Mesenchymal stem cell (in vitro differentiated cells and primary cell): Measurements from ENCODE around the gene PNPLA2.

Experiments used
- DNase-seq: peaks from one replicate; pipeline ENCODE4 v3.0.0-alpha.2; 2013
- H2AFZ ChIP-seq: one replicate; pipeline ENCODE4 v1.6.1; 2013; ENCODE audit warnings: low read depth, mild to moderate bottlenecking, control low read depth, inconsistent platforms, low read length, moderate library complexity
- H2AK5ac ChIP-seq: 2 replicates; pipeline ENCODE4 v1.6.1; 2013; ENCODE audit warnings: low read length, moderate library complexity, mild to moderate bottlenecking, inconsistent platforms; ENCODE audit not compliant: severe bottlenecking
- H2BK120ac ChIP-seq: one replicate; pipeline ENCODE4 v1.6.1; 2013; ENCODE audit warnings: low read depth, mild to moderate bottlenecking, inconsistent platforms, low read length, moderate library complexity
- H2BK12ac ChIP-seq, 2 experiments: one replicate each; pipeline ENCODE4 v1.6.1; 2013; ENCODE audit warnings: inconsistent platforms in 2 of 2, low read length in 2 of 2, mild to moderate bottlenecking in 2 of 2, moderate library complexity in 2 of 2, control low read depth in 1 of 2
- H2BK15ac ChIP-seq: one replicate; pipeline ENCODE4 v1.6.1; 2013; ENCODE audit warnings: mild to moderate bottlenecking, low read depth, inconsistent platforms; ENCODE audit not compliant: poor library complexity, severe bottlenecking
- H2BK5ac ChIP-seq: 2 replicates; pipeline ENCODE4 v1.6.1; 2013; ENCODE audit warnings: low read depth, mild to moderate bottlenecking, low read length, control low read depth, inconsistent platforms; ENCODE audit not compliant: poor library complexity, severe bottlenecking
- H3K14ac ChIP-seq, 2 experiments: one replicate each; pipeline ENCODE4 v1.6.1; 2013; ENCODE audit warnings: inconsistent platforms in 2 of 2, low read length in 2 of 2, control low read depth in 1 of 2, mild to moderate bottlenecking in 1 of 2, moderate library complexity in 1 of 2
- H3K18ac ChIP-seq, 2 experiments: one replicate each; pipeline ENCODE4 v1.6.1; 2013; ENCODE audit warnings: inconsistent platforms in 2 of 2, low read length in 2 of 2, control low read depth in 1 of 2, low read depth in 1 of 2, mild to moderate bottlenecking in 1 of 2
- H3K23ac ChIP-seq, 2 experiments: one replicate each; pipeline ENCODE4 v1.6.1; 2013; ENCODE audit warnings: inconsistent platforms in 2 of 2, low read length in 2 of 2, mild to moderate bottlenecking in 2 of 2, moderate library complexity in 2 of 2, control low read depth in 1 of 2
- H3K27ac ChIP-seq: 2 replicates; pipeline ENCODE4 v1.5.1; 2013; ENCODE audit warnings: mild to moderate bottlenecking, moderate library complexity, low read length, control low read depth, inconsistent platforms; ENCODE audit not compliant: poor library complexity, severe bottlenecking
- H3K27me3 ChIP-seq, 2 experiments: 2 replicates each; pipeline versions ENCODE4 v1.6.1 to v1.7.0; 2013; ENCODE audit warnings: low read length in 2 of 2, mild to moderate bottlenecking in 2 of 2, moderate library complexity in 2 of 2, control low read depth in 1 of 2, inconsistent platforms in 1 of 2; ENCODE audit not compliant: control insufficient read depth in 1 of 2, insufficient read depth in 1 of 2
- H3K36me3 ChIP-seq, 2 experiments: 2 replicates each; pipeline versions ENCODE4 v1.6.1 to v1.7.0; 2013; ENCODE audit warnings: low read length in 2 of 2, control low read depth in 1 of 2, inconsistent platforms in 1 of 2, low read depth in 1 of 2, mild to moderate bottlenecking in 1 of 2; ENCODE audit not compliant: insufficient read depth in 2 of 2, control insufficient read depth in 1 of 2
- H3K4ac ChIP-seq, 2 experiments: one replicate each; pipeline ENCODE4 v1.6.1; 2013; ENCODE audit warnings: inconsistent platforms in 2 of 2, low read length in 2 of 2, mild to moderate bottlenecking in 2 of 2, moderate library complexity in 2 of 2, control low read depth in 1 of 2, low read depth in 1 of 2
- H3K4me1 ChIP-seq: 2 replicates; pipeline ENCODE4 v1.6.1; 2013; ENCODE audit warnings: low read depth, low read length, control low read depth; ENCODE audit not compliant: control insufficient read depth, insufficient read depth
- H3K4me2 ChIP-seq: 2 replicates; pipeline ENCODE4 v1.6.1; 2013; ENCODE audit warnings: low read length, mild to moderate bottlenecking, inconsistent platforms; ENCODE audit not compliant: poor library complexity, severe bottlenecking
- H3K4me3 ChIP-seq, 2 experiments: 2 replicates each; pipeline versions ENCODE4 v1.5.1 to v1.7.0; 2013; ENCODE audit warnings: low read length in 2 of 2, mild to moderate bottlenecking in 2 of 2, control low read depth in 1 of 2, low read depth in 1 of 2; ENCODE audit not compliant: insufficient read depth in 1 of 2
- H3K79me1 ChIP-seq: replicated peaks from 2 replicates; pipeline ENCODE4 v1.6.1; 2013; ENCODE audit warnings: mild to moderate bottlenecking, control low read depth, low read length, inconsistent platforms; ENCODE audit not compliant: poor library complexity, severe bottlenecking
- H3K9ac ChIP-seq: 2 replicates; pipeline ENCODE4 v1.7.0; 2013; ENCODE audit warnings: mild to moderate bottlenecking, low read length, moderate library complexity
- H3K9me3 ChIP-seq: 2 replicates; pipeline ENCODE4 v1.7.0; 2013; ENCODE audit warnings: mild to moderate bottlenecking, low read length; ENCODE audit not compliant: control insufficient read depth
- H4K8ac ChIP-seq: one replicate; pipeline ENCODE4 v1.6.1; 2013; ENCODE audit warnings: inconsistent platforms, mild to moderate bottlenecking, low read length, moderate library complexity
- H4K91ac ChIP-seq: one replicate; pipeline ENCODE4 v1.6.1; 2013; ENCODE audit warnings: mild to moderate bottlenecking, low read length, inconsistent platforms
- WGBS: methylation state at CpG from one replicate; pipeline ENCODE4 v1.1.7; 2013; ENCODE audit warnings: mixed read lengths; 5-methylcytosine and 5-hydroxymethylcytosine counted together

PNPLA2 gene

GRCh38 chr11:865462-866430 lies 47.0 kb downstream of the PNPLA2 start:
- no peak overlapping the region for H3K9ac ChIP-seq
- no peak for DNase-seq
- no peak overlapping the region for H3K4me2 ChIP-seq
- H3K14ac ChIP-seq: no peak overlapping the region
- H2BK12ac ChIP-seq: peak overlapping the region in 1 of 2 experiments; percentile 18
- peaks cover 51% of the 10 kb centered on the region for H3K4me1 ChIP-seq
- H3K4me3 ChIP-seq: no peak overlapping the region
- H3K18ac ChIP-seq: no peak overlapping the region
- H4K91ac ChIP-seq: no peak overlapping the region
- H3K36me3 ChIP-seq: peaks cover 50 to 68% of the 10 kb centered on the region in 2 experiments
- no peak overlapping the region for H2BK15ac ChIP-seq
- H4K8ac ChIP-seq: no peak overlapping the region
- H3K27me3 ChIP-seq: no peaks in the 10 kb centered on the region
- WGBS: 93% methylated on average over 41 of the region's 41 CpGs
- H3K27ac ChIP-seq: no peak overlapping the region
- H3K4ac ChIP-seq: no peak overlapping the region
- H2BK120ac ChIP-seq: no peak overlapping the region
- peaks cover 3% of the 10 kb centered on the region for H3K79me1 ChIP-seq
- no peak overlapping the region for H2BK5ac ChIP-seq
- H3K23ac ChIP-seq: no peak overlapping the region
- no peak overlapping the region for H2AFZ ChIP-seq
- H3K9me3 ChIP-seq: no peaks in the 10 kb centered on the region
- no peak overlapping the region for H2AK5ac ChIP-seq

DNA sequence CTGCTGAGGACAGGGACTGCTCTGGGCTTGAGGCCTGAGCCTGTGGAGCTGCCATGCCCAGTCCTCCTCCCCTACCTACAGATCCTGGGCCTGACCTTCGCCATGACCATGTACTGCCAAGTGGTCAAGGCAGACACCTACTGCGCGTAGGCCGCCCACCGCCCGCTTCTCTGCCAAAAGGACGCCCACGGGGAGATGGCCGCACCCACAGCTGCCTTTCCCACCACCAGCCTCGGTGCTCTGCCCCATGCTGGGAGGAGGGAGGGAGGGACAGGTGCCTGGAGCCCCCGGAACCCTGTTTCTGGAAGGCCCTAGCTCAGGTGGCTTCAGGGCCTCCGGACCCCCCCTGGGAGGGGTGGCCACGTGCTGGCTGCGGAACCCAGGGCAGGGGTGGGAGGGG lies 47.8 kb downstream of the PNPLA2 start:
- Histone ChIP-seq H3K4me2 (no peak overlapping the region), H3K9ac (no peak overlapping the region), H4K91ac (no peak overlapping the region), H2BK15ac (no peak overlapping the region), H3K14ac (no peak overlapping the region), H4K8ac (no peak overlapping the region), H3K27me3 (no peaks in the 10 kb centered on the region), H3K36me3 (peaks cover 50 to 71% of the 10 kb centered on the region in 2 experiments), H3K4me3 (no peak overlapping the region), H2BK120ac (no peak overlapping the region), H3K9me3 (no peaks in the 10 kb centered on the region), H3K23ac (no peak overlapping the region), H3K79me1 (peaks cover 1% of the 10 kb centered on the region), H2AFZ (no peak overlapping the region), H3K4ac (no peak overlapping the region), H3K18ac (no peak overlapping the region), H2AK5ac (no peak overlapping the region), H3K27ac (no peak overlapping the region), H2BK5ac (no peak overlapping the region), H2BK12ac (no peak overlapping the region), H3K4me1 (peaks cover 49% of the 10 kb centered on the region)
- 92% methylated on average over 13 of the region's 14 CpGs for WGBS
- DNase-seq: no peak

DNA sequence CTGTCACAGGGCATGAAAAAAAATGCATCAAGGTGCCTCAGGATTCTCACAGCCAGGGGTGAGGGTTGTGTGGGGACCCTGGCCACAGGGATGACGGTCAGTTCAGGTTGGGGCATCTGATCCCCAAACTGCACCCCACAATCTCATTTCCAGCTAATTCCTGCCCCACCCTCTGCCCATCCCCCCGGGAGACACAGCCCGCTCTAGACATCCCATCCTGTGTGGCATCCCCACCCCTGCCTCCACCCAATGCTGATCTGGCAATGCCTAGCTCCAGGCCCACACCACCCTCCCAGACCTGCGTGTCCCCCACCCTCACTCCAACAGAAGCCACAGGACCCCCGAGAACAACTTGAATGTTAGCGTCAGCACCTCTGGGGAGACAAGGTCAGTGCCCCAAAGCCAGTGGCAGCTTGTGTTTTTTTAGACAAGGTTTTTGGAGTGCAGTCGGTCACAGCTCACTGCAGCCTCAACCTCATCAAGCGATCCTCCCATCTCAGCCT lies 49.2 kb downstream of the PNPLA2 start:
- H3K9ac ChIP-seq: no peak overlapping the region
- H3K79me1 ChIP-seq: no peaks in the 10 kb centered on the region
- H3K36me3 ChIP-seq: peaks cover 43 to 70% of the 10 kb centered on the region in 2 experiments
- no peak overlapping the region for H3K14ac ChIP-seq
- no peak overlapping the region for H3K4ac ChIP-seq
- no peak overlapping the region for H3K18ac ChIP-seq
- DNase-seq: no peak
- H3K23ac ChIP-seq: no peak overlapping the region
- H3K4me2 ChIP-seq: no peak overlapping the region
- H2BK12ac ChIP-seq: no peak overlapping the region
- H2BK120ac ChIP-seq: no peak overlapping the region
- no peak overlapping the region for H2AFZ ChIP-seq
- no peaks in the 10 kb centered on the region for H3K9me3 ChIP-seq
- no peak overlapping the region for H2BK5ac ChIP-seq
- H2BK15ac ChIP-seq: no peak overlapping the region
- no peak overlapping the region for H2AK5ac ChIP-seq
- H3K27me3 ChIP-seq: no peaks in the 10 kb centered on the region
- no peak overlapping the region for H3K4me3 ChIP-seq
- H3K4me1 ChIP-seq: peaks cover 38% of the 10 kb centered on the region
- H3K27ac ChIP-seq: no peak overlapping the region
- 94% methylated on average over 8 of the region's 8 CpGs for WGBS
- no peak overlapping the region for H4K91ac ChIP-seq
- no peak overlapping the region for H4K8ac ChIP-seq

DNA sequence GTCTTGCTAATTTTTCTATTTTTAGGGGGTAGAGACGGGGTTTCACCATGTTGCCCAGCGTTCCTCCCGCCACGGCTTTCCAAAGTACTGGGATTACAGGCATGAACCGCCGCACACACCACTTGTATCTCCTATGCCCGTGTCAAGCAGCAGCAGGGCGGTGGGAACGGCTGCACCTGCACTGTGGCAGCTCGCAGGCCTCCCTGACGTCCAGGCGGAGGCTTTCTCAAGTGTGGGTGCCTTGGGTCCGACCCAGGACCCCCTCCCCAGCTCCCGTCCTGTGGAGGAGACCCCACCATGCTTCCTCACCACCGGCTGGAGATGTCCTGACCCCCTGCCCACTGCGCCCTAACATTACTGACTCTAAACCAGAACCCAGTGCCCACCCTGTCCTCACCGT lies 49.7 kb downstream of the PNPLA2 start:
- Histone ChIP-seq H3K9ac (no peak overlapping the region), H4K8ac (no peak overlapping the region), H3K36me3 (peaks cover 39 to 68% of the 10 kb centered on the region in 2 experiments), H3K4me2 (no peak overlapping the region), H3K4ac (no peak overlapping the region), H3K18ac (no peak overlapping the region), H2BK5ac (no peak overlapping the region), H3K4me3 (no peak overlapping the region), H3K27ac (no peak overlapping the region), H3K4me1 (peaks cover 33% of the 10 kb centered on the region), H3K14ac (no peak overlapping the region), H2BK120ac (no peak overlapping the region), H2AFZ (no peak overlapping the region), H3K9me3 (no peaks in the 10 kb centered on the region), H2AK5ac (no peak overlapping the region), H3K27me3 (no peaks in the 10 kb centered on the region), H2BK15ac (no peak overlapping the region), H4K91ac (no peak overlapping the region), H2BK12ac (no peak overlapping the region), H3K23ac (no peak overlapping the region), H3K79me1 (no peaks in the 10 kb centered on the region)
- WGBS: 93% methylated on average over 17 of the region's 17 CpGs
- no peak for DNase-seq
